ENCODE measurements around the gene SLC25A29.

DNA sequence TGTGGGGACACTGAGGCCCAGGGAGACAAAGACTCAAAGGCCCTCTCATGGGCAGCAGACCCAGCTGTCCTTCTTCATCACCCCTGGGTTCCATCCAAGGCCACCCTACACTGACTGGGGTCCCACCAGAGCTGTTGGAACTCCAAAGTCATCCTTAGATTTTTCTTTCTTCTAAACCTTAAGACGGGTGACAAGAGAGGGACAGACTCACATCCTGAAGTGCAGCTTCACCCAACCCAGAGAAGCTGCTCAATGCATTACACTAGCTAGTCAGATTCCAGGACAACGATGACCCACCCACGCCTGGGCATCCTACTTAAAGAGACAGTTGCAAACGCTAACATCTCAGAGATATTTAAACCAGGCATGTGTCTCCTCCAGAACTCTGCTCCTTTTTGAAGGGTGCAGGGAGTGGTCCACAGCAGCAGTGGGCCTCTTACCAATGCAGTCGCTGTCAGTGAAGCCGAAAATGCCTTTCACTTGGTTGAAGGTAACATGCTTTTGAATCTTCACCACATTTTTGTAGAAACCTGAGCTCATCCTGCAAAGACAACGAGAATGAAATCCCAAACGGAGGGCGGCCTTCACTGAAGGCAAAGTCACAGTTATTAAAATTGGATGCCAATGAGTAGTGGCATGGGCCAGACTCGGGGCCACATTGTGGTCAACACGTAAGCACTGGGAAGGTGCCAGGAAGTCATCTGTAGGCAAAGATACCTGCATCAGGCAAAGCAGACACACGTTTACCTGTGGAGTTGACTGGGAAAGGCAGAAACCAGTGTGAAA, 40.3 kb upstream of the SLC25A29 start:
- TF ChIP-seq EZH2 (IDR thresholded peaks at IDR 0.05) (no peak), POLR2AphosphoS5 (IDR thresholded peaks at IDR 0.05; ENCODE audit: borderline replicate concordance, low read depth, low read length) (no peak), FOXP2 (optimal IDR thresholded peaks at IDR 0.05; ENCODE audit: control extremely low read depth, extremely low read length, insufficient read depth) (no peak)
